ENCODE data around the gene SNX8. TPM values are rescaled to one million over a fixed set of nuclear protein-coding genes. Genes with fewer than 3 reads are reported as not detected.

Gene SNX8
- total and polyA plus RNA-seq, 2 of the 13 experiments (the other 11 are each of a cell fraction or from before 2014, with no cell fraction given): 20.6 to 45.2 TPM

DNA sequence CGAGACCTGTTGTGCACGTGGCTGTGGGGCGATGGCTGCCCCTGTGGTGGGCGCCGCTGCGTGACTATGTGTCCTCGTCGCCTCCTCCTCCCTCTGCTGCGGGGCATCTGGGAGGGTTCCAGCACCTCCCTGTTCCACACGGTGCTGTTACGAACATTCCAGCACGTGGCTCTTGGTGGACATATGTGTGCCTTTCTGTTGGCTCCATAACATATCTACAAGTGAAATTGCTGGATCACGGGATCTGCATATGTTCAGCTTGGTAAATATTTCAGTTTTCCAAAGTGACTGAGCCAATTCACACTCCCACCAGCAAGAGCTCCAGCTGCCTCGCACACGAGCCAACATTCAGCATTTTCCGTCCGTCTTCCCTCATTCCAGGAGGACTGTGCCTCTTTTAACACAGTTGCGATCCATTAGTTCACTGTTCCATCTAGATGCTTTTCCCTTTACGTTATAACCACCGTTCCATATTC is 25.1 kb downstream of the SNX8 start:
- FAIRE-seq (no peak), DNase-seq (ENCODE audit: low spot score) (no peak), ATAC-seq (no peak)
- Histone ChIP-seq H3K9me3 (ENCODE audit: low read length) (no peaks in the 10 kb centered on the region), H3K4me2 (ENCODE audit: low read depth, low read length) (no peak overlapping the region), H3K4me3 (replicated peaks in 1 of 3; ENCODE audit: insufficient read depth in 1 of 3, low read depth in 2 of 3, low read length in 3 of 3) (no peak overlapping the region), H3K79me2 (ENCODE audit: insufficient read depth, low read length) (peaks cover 13% of the 10 kb centered on the region), H2AFZ (ENCODE audit: low read length) (no peak overlapping the region), H3K9ac (ENCODE audit: insufficient read depth, low read depth, low read length) (no peak overlapping the region), H3K27ac (ENCODE audit: extremely low read length, insufficient read depth, low read length) (no peak overlapping the region), H3K4me1 (ENCODE audit: insufficient read depth, low read length) (no peaks in the 10 kb centered on the region), H3K27me3 (ENCODE audit: control insufficient read depth in 1 of 2, insufficient read depth in 2 of 2, low read length in 2 of 2) (no peaks in the 10 kb centered on the region), H3K36me3 (replicated peaks in 1 of 2; ENCODE audit: control insufficient read depth in 1 of 2, insufficient read depth in 2 of 2, low read length in 2 of 2) (no peaks in the 10 kb centered on the region), H4K20me1 (ENCODE audit: insufficient read depth, low read length) (no peaks in the 10 kb centered on the region)
- POLR2A ChIA-PET: no interaction called here
- CTCF ChIA-PET (ENCODE audit: low intra/inter-chr PET ratio, low total read pairs): no interaction called here
- TF ChIP-seq ZKSCAN8 (CRISPR knock-in tag; IDR thresholded peaks at IDR 0.05; ENCODE audit: borderline replicate concordance): no peak
- TF ChIP-seq ZNF44 (CRISPR knock-in tag; IDR thresholded peaks at IDR 0.05): no peak
- 97% methylated on average over 20 of the region's 20 CpGs for WGBS (ENCODE audit: low lambda C conversion rate)
- in situ Hi-C loops (cut with HindIII; ENCODE audit: extremely low pct_ligation_motif_present, low pct_unique_long_range_greater_than_20kb) (no loop called here), intact Hi-C loops (cut with micrococcal nuclease; ENCODE audit: unreplicated experiment) (no loop called here)
- BruUV-seq (replicated peaks): no TSS peak

GRCh38 chr7:2288503-2288902 is 25.7 kb downstream of the SNX8 start:
- H2AFZ ChIP-seq (ENCODE audit: low read length): no peak overlapping the region
- no peaks in the 10 kb centered on the region for H4K20me1 ChIP-seq (ENCODE audit: insufficient read depth, low read length)
- TF ChIP-seq ZNF430 (CRISPR knock-in tag; IDR thresholded peaks at IDR 0.05) (no peak), KDM5A (IDR thresholded peaks at IDR 0.05; ENCODE audit: borderline replicate concordance, low read length) (no peak), NONO (IDR thresholded peaks at IDR 0.05) (no peak), NONO (CRISPR knock-in tag; conservative IDR thresholded peaks at IDR 0.05) (no peak), ZNF761 (CRISPR knock-in tag; conservative IDR thresholded peaks at IDR 0.05) (no peak), PATZ1 (CRISPR knock-in tag; IDR thresholded peaks at IDR 0.05) (no peak), ZNF766 (CRISPR knock-in tag; IDR thresholded peaks at IDR 0.05; ENCODE audit: borderline replicate concordance) (no peak), FOXO1 (CRISPR knock-in tag; IDR thresholded peaks at IDR 0.05) (no peak), NCOA5 (CRISPR knock-in tag; IDR thresholded peaks at IDR 0.05) (no peak)
- TF ChIP-seq, protein P1, sequence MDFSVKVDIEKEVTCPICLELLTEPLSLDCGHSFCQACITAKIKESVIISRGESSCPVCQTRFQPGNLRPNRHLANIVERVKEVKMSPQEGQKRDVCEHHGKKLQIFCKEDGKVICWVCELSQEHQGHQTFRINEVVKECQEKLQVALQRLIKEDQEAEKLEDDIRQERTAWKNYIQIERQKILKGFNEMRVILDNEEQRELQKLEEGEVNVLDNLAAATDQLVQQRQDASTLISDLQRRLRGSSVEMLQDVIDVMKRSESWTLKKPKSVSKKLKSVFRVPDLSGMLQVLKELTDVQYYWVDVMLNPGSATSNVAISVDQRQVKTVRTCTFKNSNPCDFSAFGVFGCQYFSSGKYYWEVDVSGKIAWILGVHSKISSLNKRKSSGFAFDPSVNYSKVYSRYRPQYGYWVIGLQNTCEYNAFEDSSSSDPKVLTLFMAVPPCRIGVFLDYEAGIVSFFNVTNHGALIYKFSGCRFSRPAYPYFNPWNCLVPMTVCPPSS (IDR thresholded peaks at IDR 0.05): no peak
- TF ChIP-seq, protein P2, sequence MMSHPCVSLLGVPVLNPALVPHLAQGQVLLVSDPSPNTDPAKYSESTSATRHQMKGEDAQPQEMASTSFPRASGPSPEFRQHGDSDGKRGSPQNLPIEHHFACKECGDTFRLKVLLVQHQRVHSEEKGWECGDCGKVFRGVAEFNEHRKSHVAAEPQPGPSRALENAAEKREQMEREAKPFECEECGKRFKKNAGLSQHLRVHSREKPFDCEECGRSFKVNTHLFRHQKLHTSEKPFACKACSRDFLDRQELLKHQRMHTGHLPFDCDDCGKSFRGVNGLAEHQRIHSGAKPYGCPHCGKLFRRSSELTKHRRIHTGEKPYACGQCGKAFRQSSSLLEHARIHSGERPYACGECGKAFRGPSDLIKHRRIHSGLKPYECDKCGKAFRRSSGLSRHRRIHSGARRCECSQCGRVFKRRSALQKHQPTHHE (CRISPR knock-in tag; IDR thresholded peaks at IDR 0.05; ENCODE audit: borderline replicate concordance): no peak
- H3K79me2 ChIP-seq (ENCODE audit: insufficient read depth, low read length): peaks cover 12% of the 10 kb centered on the region
- intact Hi-C loops (cut with micrococcal nuclease; ENCODE audit: unreplicated experiment): no loop called here
- over 99% methylated on average over 8 of the region's 8 CpGs for WGBS (ENCODE audit: low lambda C conversion rate)
- 0 out of 2 replicates have a peak, but pooled peaks cover under 1% of the 10 kb centered on the region for H3K4me1 ChIP-seq (ENCODE audit: insufficient read depth, low read length)
- in situ Hi-C loops (cut with HindIII; ENCODE audit: extremely low pct_ligation_motif_present, low pct_unique_long_range_greater_than_20kb): no loop called here
- ATAC-seq (no peak), FAIRE-seq (no peak), DNase-seq (ENCODE audit: low spot score) (no peak)
- H3K27ac ChIP-seq (ENCODE audit: extremely low read length, insufficient read depth, low read length): no peak overlapping the region
- H3K9ac ChIP-seq (ENCODE audit: insufficient read depth, low read depth, low read length): no peak overlapping the region
- CTCF ChIA-PET (ENCODE audit: low intra/inter-chr PET ratio, low total read pairs): no interaction called here
- POLR2A ChIA-PET: no interaction called here
- BruUV-seq (replicated peaks): no TSS peak
- H3K27me3 ChIP-seq (ENCODE audit: control insufficient read depth in 1 of 2, insufficient read depth in 2 of 2, low read length in 2 of 2): no peaks in the 10 kb centered on the region
- H3K9me3 ChIP-seq (ENCODE audit: low read length): no peaks in the 10 kb centered on the region
- H3K4me3 ChIP-seq (replicated peaks in 1 of 3; ENCODE audit: insufficient read depth in 1 of 3, low read depth in 2 of 3, low read length in 3 of 3): no peak overlapping the region
- H3K36me3 ChIP-seq (replicated peaks in 1 of 2; ENCODE audit: control insufficient read depth in 1 of 2, insufficient read depth in 2 of 2, low read length in 2 of 2): no peaks in the 10 kb centered on the region
- H3K4me2 ChIP-seq (ENCODE audit: low read depth, low read length): no peak overlapping the region

Measured in HepG2 (cell line).